Measurements from ENCODE around the gene CLIP3. TPM values are rescaled to one million over a fixed set of nuclear protein-coding genes. Genes with fewer than 3 reads are reported as not detected.

Gene CLIP3
- total and polyA plus RNA-seq, 2 donors, result 3.6 to 6.7 TPM

DNA sequence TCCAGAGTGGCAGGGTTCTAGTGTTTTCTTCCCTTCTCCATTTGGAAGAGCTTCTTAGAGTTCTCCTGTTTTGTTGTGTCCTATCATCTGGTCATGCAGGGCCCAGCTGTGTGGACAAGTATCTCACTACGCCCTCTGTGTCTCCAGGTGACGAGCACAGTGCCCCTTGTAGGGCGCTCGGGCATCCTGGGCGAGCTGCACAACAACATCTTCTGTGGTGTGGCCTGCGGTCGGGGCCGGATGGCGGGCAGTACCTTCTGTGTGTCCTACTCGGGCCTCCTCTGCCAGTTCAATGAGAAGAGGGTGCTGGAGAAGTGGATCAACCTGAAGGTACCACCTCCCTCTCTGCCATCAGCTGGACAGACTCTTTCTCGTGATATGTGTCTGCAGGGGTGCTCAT is 35.0 kb upstream of the CLIP3 start:
- whole genome bisulfite sequencing, result 93% methylated on average over 11 of the region's 11 CpGs
- Histone ChIP-seq H3K27ac (ENCODE audit: low read depth in 1 of 2, low read length in 1 of 2) (no peak overlapping the region), H3K36me3 (ENCODE audit: control insufficient read depth in 2 of 2, insufficient read depth in 2 of 2, low read length in 1 of 2) (peaks cover 49 to 66% of the 10 kb centered on the region in 2 donors), H3K9me3 (ENCODE audit: control insufficient read depth in 2 of 2, insufficient read depth in 1 of 2, low read length in 1 of 2) (no peaks in the 10 kb centered on the region), H3K4me3 (ENCODE audit: low read length in 2 of 2) (no peak overlapping the region), H3K4me1 (ENCODE audit: control insufficient read depth in 2 of 2, insufficient read depth in 2 of 2, low read length in 2 of 2) (no peaks in the 10 kb centered on the region), H3K27me3 (ENCODE audit: control insufficient read depth in 2 of 2, insufficient read depth in 1 of 2, low read length in 1 of 2) (no peaks in the 10 kb centered on the region)
- no peak for DNase-seq (ENCODE audit: low read depth in 6 of 9, low spot score in 9 of 9)

DNA sequence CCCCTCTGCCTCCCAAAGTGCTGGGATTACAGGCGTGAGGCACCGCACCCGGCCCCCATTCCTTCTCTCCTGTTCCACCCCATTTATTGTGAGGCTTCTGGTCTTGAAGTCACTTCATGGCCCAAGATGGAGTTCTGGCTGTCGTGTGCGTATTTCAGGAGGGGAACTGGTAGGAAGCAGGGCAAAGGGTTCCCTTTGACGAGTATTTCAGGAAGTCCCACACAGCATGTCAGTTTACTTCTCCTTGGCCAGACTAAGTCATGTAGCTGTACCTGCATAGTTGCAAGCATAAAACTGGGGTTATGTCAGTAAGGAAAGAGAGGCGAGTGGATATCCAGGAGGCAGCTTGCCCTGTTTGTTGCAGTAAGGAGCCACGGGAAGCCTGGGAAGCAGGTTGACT is 32.2 kb upstream of the CLIP3 start:
- DNase-seq (ENCODE audit: low read depth in 6 of 9, low spot score in 9 of 9), result no peak
- no peak overlapping the region for H3K4me3 ChIP-seq (ENCODE audit: low read length in 2 of 2)
- 97% methylated on average over 8 of the region's 8 CpGs for WGBS
- H3K27ac ChIP-seq (ENCODE audit: low read depth in 1 of 2, low read length in 1 of 2), result no peak overlapping the region
- no peaks in the 10 kb centered on the region for H3K27me3 ChIP-seq (ENCODE audit: control insufficient read depth in 2 of 2, insufficient read depth in 1 of 2, low read length in 1 of 2)
- H3K4me1 ChIP-seq (ENCODE audit: control insufficient read depth in 2 of 2, insufficient read depth in 2 of 2, low read length in 2 of 2), result no peaks in the 10 kb centered on the region
- peaks cover 51 to 63% of the 10 kb centered on the region in 2 donors for H3K36me3 ChIP-seq (ENCODE audit: control insufficient read depth in 2 of 2, insufficient read depth in 2 of 2, low read length in 1 of 2)
- no peaks in the 10 kb centered on the region for H3K9me3 ChIP-seq (ENCODE audit: control insufficient read depth in 2 of 2, insufficient read depth in 1 of 2, low read length in 1 of 2)

DNA sequence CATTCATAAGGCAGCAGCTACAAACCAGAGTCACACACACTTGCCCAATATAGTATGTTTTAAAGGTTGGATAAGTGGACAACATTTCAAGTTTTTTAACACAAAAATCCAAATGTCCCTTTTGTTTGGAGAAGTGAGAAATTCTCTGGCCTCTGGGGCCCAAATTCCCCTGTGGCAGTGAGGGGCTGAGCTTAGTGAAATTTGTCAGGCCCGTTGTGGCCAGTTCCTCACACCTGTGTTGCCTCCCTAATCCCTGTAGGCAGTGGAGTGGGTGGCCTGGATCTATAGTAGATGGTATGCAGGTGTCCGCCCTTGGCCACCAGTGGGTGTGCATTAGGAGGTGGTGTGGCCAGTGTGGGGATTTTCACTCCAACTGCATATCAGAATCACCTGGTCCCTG is 28.7 kb upstream of the CLIP3 start:
- H3K27ac ChIP-seq (ENCODE audit: low read depth in 1 of 2, low read length in 1 of 2), result no peak overlapping the region
- DNase-seq (ENCODE audit: low read depth in 6 of 9, low spot score in 9 of 9), result no peak
- 99% methylated on average over 2 of the region's 2 CpGs for WGBS
- H3K36me3 ChIP-seq (ENCODE audit: control insufficient read depth in 2 of 2, insufficient read depth in 2 of 2, low read length in 1 of 2), result peaks cover 47 to 53% of the 10 kb centered on the region in 2 donors
- no peaks in the 10 kb centered on the region for H3K9me3 ChIP-seq (ENCODE audit: control insufficient read depth in 2 of 2, insufficient read depth in 1 of 2, low read length in 1 of 2)
- peaks cover 0 to 6% of the 10 kb centered on the region in 2 donors for H3K4me1 ChIP-seq (ENCODE audit: control insufficient read depth in 2 of 2, insufficient read depth in 2 of 2, low read length in 2 of 2)
- H3K4me3 ChIP-seq (ENCODE audit: low read length in 2 of 2), result no peak overlapping the region
- no peaks in the 10 kb centered on the region for H3K27me3 ChIP-seq (ENCODE audit: control insufficient read depth in 2 of 2, insufficient read depth in 1 of 2, low read length in 1 of 2)

DNA sequence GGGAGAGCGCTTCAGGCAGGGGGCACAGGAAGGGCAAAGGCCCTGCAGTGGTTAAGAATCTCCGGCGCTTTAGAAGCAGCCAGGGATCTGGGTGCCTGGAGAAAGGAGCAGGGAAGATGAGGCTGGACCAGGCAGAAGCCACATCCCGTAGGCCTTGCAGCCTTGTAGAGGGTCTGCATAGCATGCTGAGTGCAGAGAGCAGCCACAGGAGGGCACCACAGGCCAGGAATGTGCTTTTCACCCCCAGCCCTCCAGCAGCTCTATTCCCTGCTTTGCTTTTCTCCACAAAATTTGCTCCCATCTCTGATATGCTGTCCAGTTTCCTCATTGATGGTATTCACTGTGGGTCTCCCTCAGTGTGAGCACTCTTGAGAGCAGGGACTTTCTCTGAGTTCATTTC is 27.8 kb upstream of the CLIP3 start:
- peaks cover 5 to 14% of the 10 kb centered on the region in 2 donors for H3K4me1 ChIP-seq (ENCODE audit: control insufficient read depth in 2 of 2, insufficient read depth in 2 of 2, low read length in 2 of 2)
- 94% methylated on average over 4 of the region's 4 CpGs for WGBS
- H3K27me3 ChIP-seq (ENCODE audit: control insufficient read depth in 2 of 2, insufficient read depth in 1 of 2, low read length in 1 of 2), result no peaks in the 10 kb centered on the region
- peaks cover 38 to 44% of the 10 kb centered on the region in 2 donors for H3K36me3 ChIP-seq (ENCODE audit: control insufficient read depth in 2 of 2, insufficient read depth in 2 of 2, low read length in 1 of 2)
- no peak overlapping the region for H3K27ac ChIP-seq (ENCODE audit: low read depth in 1 of 2, low read length in 1 of 2)
- no peaks in the 10 kb centered on the region for H3K9me3 ChIP-seq (ENCODE audit: control insufficient read depth in 2 of 2, insufficient read depth in 1 of 2, low read length in 1 of 2)
- DNase-seq (ENCODE audit: low read depth in 6 of 9, low spot score in 9 of 9), result no peak
- H3K4me3 ChIP-seq (ENCODE audit: low read length in 2 of 2), result no peak overlapping the region

DNA sequence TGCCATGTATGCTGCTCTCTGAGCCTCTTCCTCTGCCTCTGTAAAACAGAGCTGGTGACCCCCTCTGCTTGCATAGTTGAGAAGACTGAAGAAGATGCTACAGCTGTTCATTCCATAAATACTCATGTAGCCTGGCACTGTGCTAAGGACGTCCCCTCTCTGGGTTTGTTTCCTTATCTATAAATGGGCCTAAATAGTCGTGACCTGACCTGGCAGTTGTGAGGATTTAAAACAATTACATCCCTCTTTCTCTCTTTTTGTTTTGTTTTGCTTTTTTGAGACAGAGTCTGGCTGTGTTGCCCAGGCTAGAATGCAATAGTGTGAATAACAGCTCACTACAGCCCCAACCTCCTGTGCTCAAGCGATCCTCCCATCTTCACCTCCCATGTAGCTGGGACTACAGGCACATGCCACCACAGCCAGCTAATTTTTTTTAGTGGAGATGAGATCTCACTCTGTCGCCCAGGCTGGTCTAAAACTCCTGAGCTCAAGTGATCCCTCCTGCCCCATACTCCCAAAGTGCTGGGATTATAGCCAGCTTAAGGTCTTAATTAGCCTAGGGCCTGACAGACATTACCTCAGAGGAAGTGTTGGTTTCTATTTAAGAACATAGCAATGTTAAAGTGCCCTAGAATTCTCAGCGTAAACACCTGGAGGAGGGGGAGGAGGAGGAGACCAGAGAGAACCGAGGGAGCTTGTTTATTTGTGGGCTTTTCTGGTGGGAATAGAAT is 26.7 kb upstream of the CLIP3 start:
- 98% methylated on average over 6 of the region's 6 CpGs for WGBS
- H3K4me3 ChIP-seq (ENCODE audit: low read length in 2 of 2), result no peak overlapping the region
- peaks cover 7 to 18% of the 10 kb centered on the region in 2 donors for H3K4me1 ChIP-seq (ENCODE audit: control insufficient read depth in 2 of 2, insufficient read depth in 2 of 2, low read length in 2 of 2)
- H3K27me3 ChIP-seq (ENCODE audit: control insufficient read depth in 2 of 2, insufficient read depth in 1 of 2, low read length in 1 of 2), result no peaks in the 10 kb centered on the region
- peaks cover 34 to 36% of the 10 kb centered on the region in 2 donors for H3K36me3 ChIP-seq (ENCODE audit: control insufficient read depth in 2 of 2, insufficient read depth in 2 of 2, low read length in 1 of 2)
- H3K9me3 ChIP-seq (ENCODE audit: control insufficient read depth in 2 of 2, insufficient read depth in 1 of 2, low read length in 1 of 2), result no peaks in the 10 kb centered on the region
- no peak for DNase-seq (ENCODE audit: low read depth in 6 of 9, low spot score in 9 of 9)
- H3K27ac ChIP-seq (ENCODE audit: low read depth in 1 of 2, low read length in 1 of 2), result no peak overlapping the region

DNA sequence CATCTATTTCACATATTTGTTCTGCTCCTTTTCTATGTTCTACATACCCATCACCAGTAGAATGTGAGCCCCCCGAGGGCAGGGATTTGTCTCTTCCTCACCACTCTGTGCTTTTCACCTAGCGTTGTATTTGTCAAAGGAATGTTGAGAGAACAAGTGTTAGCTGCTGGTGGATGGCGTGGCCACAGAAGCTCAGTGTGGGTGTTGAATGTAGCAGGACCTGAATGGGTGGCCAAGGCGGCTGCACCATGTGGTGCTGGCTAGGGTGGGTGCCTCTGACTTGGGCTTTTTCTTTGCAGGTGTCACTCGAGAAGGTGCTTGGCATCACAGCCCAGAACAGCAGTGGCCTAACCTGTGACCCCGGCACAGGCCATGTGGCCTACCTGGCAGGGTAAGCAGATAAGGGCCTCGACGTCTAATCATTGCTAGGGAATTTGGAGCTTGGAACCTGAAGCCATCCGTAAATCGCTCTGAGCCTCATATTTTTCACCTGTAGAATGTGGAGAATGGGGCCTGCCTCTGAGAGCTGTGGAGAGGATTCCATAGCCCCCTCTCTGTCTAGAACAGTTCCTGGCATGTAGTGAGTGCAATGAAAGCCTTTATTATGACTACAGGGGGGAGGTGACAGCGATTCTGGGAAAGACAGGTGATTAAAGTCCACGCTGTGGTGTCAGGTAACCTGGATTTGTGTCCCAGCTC is 26.0 kb upstream of the CLIP3 start:
- WGBS, result 97% methylated on average over 12 of the region's 12 CpGs
- H3K4me1 ChIP-seq (ENCODE audit: control insufficient read depth in 2 of 2, insufficient read depth in 2 of 2, low read length in 2 of 2), result peaks cover 7 to 18% of the 10 kb centered on the region in 2 donors

DNA sequence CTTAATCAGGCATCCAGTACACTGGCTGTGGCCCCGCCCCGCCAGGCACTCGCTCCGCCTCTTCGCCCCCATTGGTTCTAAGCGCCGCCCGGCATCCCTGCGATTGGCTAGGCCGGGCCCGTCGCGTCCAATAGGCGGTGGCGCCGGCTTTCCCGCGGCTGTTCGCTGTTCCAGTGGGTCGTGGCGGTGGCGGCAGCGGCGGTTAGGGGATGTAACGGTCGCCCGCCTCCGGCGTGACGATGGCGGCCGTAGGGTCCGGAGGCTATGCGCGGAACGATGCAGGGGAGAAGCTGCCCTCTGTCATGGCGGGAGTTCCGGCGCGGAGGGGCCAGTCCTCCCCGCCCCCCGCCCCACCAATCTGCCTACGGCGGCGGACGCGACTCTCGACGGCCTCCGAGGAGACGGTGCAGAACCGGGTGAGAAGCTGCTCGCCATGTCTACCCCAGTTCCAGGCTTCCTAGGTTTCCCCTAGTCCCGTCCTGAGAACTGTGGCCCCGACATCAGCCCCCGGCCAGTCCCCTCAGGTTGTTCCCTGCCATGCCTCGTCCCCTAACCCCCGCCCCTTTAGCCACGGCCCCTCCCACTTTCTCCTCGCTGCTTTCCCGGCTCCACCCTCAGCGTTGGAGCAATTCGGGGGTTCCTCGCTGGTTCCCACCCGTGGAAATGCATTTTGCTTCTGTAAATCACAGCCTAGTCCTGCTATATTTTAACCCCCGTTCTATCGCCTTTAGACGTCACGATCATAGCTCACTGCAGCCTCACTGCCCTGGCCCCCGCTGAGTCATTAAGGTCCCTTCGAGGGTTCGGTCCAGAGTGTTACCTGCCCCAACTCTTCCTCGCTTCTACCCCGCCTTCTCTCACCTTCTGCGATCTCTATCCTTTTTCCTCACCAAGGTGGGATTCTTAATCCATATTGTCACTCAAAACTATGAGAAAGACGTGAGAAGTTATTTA is 22.3 kb upstream of the CLIP3 start, which contains the start of gene WDR62:
WDR62 (plus strand) TSS at position 165 of the 954 bp plus-strand sequence; CDS start at position 240, 75 bp downstream.
- peak within 1 kb of the TSS; percentile 100 for H3K27ac ChIP-seq (ENCODE audit: low read depth in 1 of 2, low read length in 1 of 2)

More for the DNA sequence above, 26.0 kb upstream of the CLIP3 start:
- no peak overlapping the region for H3K27ac ChIP-seq (ENCODE audit: low read depth in 1 of 2, low read length in 1 of 2)
- no peaks in the 10 kb centered on the region for H3K27me3 ChIP-seq (ENCODE audit: control insufficient read depth in 2 of 2, insufficient read depth in 1 of 2, low read length in 1 of 2)
- H3K36me3 ChIP-seq (ENCODE audit: control insufficient read depth in 2 of 2, insufficient read depth in 2 of 2, low read length in 1 of 2), result peaks cover 31% of the 10 kb centered on the region in 2 donors
- DNase-seq (ENCODE audit: low read depth in 6 of 9, low spot score in 9 of 9), result no peak
- no peak overlapping the region for H3K4me3 ChIP-seq (ENCODE audit: low read length in 2 of 2)
- no peaks in the 10 kb centered on the region for H3K9me3 ChIP-seq (ENCODE audit: control insufficient read depth in 2 of 2, insufficient read depth in 1 of 2, low read length in 1 of 2)

DNA sequence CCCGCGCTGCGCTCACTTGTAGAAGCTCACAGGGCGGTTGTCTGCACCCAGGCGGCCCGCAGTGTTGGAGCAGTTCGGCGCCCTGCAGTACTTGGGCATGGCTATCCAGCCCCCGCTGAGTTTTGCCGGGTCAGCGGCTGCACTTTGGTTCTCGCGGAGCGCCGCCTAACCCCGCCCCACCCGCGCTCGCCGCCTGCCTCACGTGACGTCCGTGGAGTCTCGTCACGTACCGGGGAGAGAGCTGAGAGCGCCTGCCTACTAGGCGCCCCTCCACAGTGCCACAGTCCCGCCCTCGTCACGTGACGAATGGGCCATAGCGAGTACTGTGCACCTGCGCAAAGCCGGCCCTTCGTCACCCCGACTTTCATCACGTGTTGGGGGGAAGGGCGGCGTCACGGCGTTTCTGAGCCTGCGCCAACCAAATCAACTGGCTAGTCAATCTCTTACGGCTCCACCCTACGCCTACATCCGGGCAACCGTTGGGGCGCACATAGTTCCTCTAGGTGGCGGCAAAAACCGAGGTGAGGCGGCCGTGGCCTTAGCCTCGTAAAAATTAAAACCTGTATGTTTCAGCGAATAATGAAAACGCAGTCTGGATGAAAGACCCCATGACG is 21.6 kb upstream of the CLIP3 start, which contains the start of gene THAP8:
THAP8 (minus strand) TSS at position 167 of the 614 bp plus-strand sequence; CDS start at position 99, 68 bp downstream.
- Histone ChIP-seq H3K4me1 (ENCODE audit: control insufficient read depth in 2 of 2, insufficient read depth in 2 of 2, low read length in 2 of 2) (peaks cover 10 to 23% of the 10 kb centered on the region in 2 donors), H3K36me3 (ENCODE audit: control insufficient read depth in 2 of 2, insufficient read depth in 2 of 2, low read length in 1 of 2) (peaks cover 6 to 9% of the 10 kb centered on the region in 2 donors), H3K9me3 (ENCODE audit: control insufficient read depth in 2 of 2, insufficient read depth in 1 of 2, low read length in 1 of 2) (no peaks in the 10 kb centered on the region), H3K27ac (ENCODE audit: low read depth in 1 of 2, low read length in 1 of 2) (peak within 1 kb of the TSS; percentile 100), H3K27me3 (ENCODE audit: control insufficient read depth in 2 of 2, insufficient read depth in 1 of 2, low read length in 1 of 2) (no peaks in the 10 kb centered on the region), H3K4me3 (ENCODE audit: low read length in 2 of 2) (peak within 1 kb of the TSS; percentile 81 to 85)
- peak; percentile 98 to 100 (median 100) for DNase-seq (ENCODE audit: low read depth in 6 of 9, low spot score in 9 of 9)
- under 1% methylated on average over 56 of the region's 56 CpGs for WGBS

More for the DNA sequence above, 22.3 kb upstream of the CLIP3 start, which contains the start of gene WDR62:
- peaks cover 11 to 15% of the 10 kb centered on the region in 2 donors for H3K36me3 ChIP-seq (ENCODE audit: control insufficient read depth in 2 of 2, insufficient read depth in 2 of 2, low read length in 1 of 2)
- DNase-seq (ENCODE audit: low read depth in 6 of 9, low spot score in 9 of 9), result peak in 5 of 9 donors; percentile 85 to 96 (median 91)
- no peaks in the 10 kb centered on the region for H3K9me3 ChIP-seq (ENCODE audit: control insufficient read depth in 2 of 2, insufficient read depth in 1 of 2, low read length in 1 of 2)
- 1% methylated on average over 76 of the region's 76 CpGs for WGBS
- no peaks in the 10 kb centered on the region for H3K27me3 ChIP-seq (ENCODE audit: control insufficient read depth in 2 of 2, insufficient read depth in 1 of 2, low read length in 1 of 2)
- peaks cover 10 to 23% of the 10 kb centered on the region in 2 donors for H3K4me1 ChIP-seq (ENCODE audit: control insufficient read depth in 2 of 2, insufficient read depth in 2 of 2, low read length in 2 of 2)
- peak within 1 kb of the TSS; percentile 81 to 85 for H3K4me3 ChIP-seq (ENCODE audit: low read length in 2 of 2)
